GM19043 (cell line): ENCODE measurements around the gene MOB3A.

Experiments
- ATAC-seq: cut with Tn5 transposase; IDR thresholded peaks from one replicate; pipeline ENCODE4 v1.9.1; 2021; ENCODE audit warnings: low read depth; ENCODE audit not compliant: unreplicated experiment

Gene MOB3A

GRCh38 chr19:2048104-2048958 is 47.8 kb downstream of the MOB3A start:
- no peak for ATAC-seq

GRCh38 chr19:2047449-2048103 is 48.5 kb downstream of the MOB3A start:
- ATAC-seq, result no peak

- no peak for ATAC-seq
Measured at GRCh38 chr19:2047076-2047448, 49.1 kb downstream of the MOB3A start.

GRCh38 chr19:2046046-2046907 is 49.8 kb downstream of the MOB3A start:
- ATAC-seq, result no peak

- no peak for ATAC-seq
Measured at GRCh38 chr19:2045501-2046045, 50.6 kb downstream of the MOB3A start.

GRCh38 chr19:2044709-2045500 is 51.2 kb downstream of the MOB3A start:
- ATAC-seq, result no peak

GRCh38 chr19:2043961-2044708 is 52.0 kb downstream of the MOB3A start:
- ATAC-seq, result no peak

- no peak for ATAC-seq
Measured at GRCh38 chr19:2043251-2043641, 52.9 kb downstream of the MOB3A start.

GRCh38 chr19:2042485-2043250 is 53.5 kb downstream of the MOB3A start:
- ATAC-seq, result no peak

- ATAC-seq, result peak; percentile 73
Measured at GRCh38 chr19:2041683-2042484, 54.2 kb downstream of the MOB3A start.

- ATAC-seq, result no peak
Measured at GRCh38 chr19:2041433-2041682, 54.8 kb downstream of the MOB3A start.

- no peak for ATAC-seq
Measured at GRCh38 chr19:2040647-2041432, 55.3 kb downstream of the MOB3A start.

GRCh38 chr19:2039959-2040646 is 56.0 kb downstream of the MOB3A start:
- ATAC-seq, result no peak

GRCh38 chr19:2039089-2039958 is 56.8 kb downstream of the MOB3A start:
- ATAC-seq, result no peak

GRCh38 chr19:2038284-2039088 is 57.6 kb downstream of the MOB3A start:
- no peak for ATAC-seq
